MV-4-11 (cell line): Measurements from ENCODE around the gene PHAF1.
A peak's percentile ranks its signal among the peaks of the same experiment; 100 is the strongest.
"Not testable (repeated sequence)": the region's sequence is repeated elsewhere in the genome, so short reads cannot be mapped to it uniquely, and the experiment has no call there.

Experiments
- DNase-seq: peaks from one replicate; lab custom pipeline; 2025; lab: John Stamatoyannopoulos, UW

The PHAF1 gene

GRCh38 chr16:67105246-67105645, 4.5 kb upstream of the PHAF1 start:
- peak; percentile 66 for DNase-seq

- DNase-seq: no peak
These were observed 3.9 kb upstream of the PHAF1 start for GRCh38 chr16:67105881-67106280.

- DNase-seq: no peak
These were observed 1.3 kb upstream of the PHAF1 start for GRCh38 chr16:67108489-67108888.

- no peak for DNase-seq
These were observed 772 bp upstream of the PHAF1 start for GRCh38 chr16:67108931-67109406.

- peak; percentile 23 for DNase-seq
These were observed 2.3 kb downstream of the PHAF1 start for GRCh38 chr16:67111951-67112444.

- no peak for DNase-seq
These were observed 3.1 kb downstream of the PHAF1 start for GRCh38 chr16:67112591-67113399.

- DNase-seq: no peak
These were observed 5.1 kb downstream of the PHAF1 start for GRCh38 chr16:67114793-67115192.

GRCh38 chr16:67115639-67116038, 5.9 kb downstream of the PHAF1 start:
- DNase-seq: no peak

GRCh38 chr16:67116388-67117311, 6.9 kb downstream of the PHAF1 start:
- DNase-seq: peak; percentile 60

- no peak for DNase-seq
These were observed 8.0 kb downstream of the PHAF1 start for GRCh38 chr16:67117716-67118115.

- DNase-seq: no peak
These were observed 10.3 kb downstream of the PHAF1 start for GRCh38 chr16:67120025-67120424.

GRCh38 chr16:67122799-67123198, 13.1 kb downstream of the PHAF1 start:
- DNase-seq: not testable (repeated sequence)

- DNase-seq: no peak
These were observed 18.7 kb downstream of the PHAF1 start for GRCh38 chr16:67128417-67128816.

- DNase-seq: no peak
These were observed 19.1 kb downstream of the PHAF1 start for GRCh38 chr16:67128887-67129286.

- no peak for DNase-seq
These were observed 19.7 kb downstream of the PHAF1 start for GRCh38 chr16:67129422-67129821.

GRCh38 chr16:67137605-67138004, 27.9 kb downstream of the PHAF1 start:
- no peak for DNase-seq

- no peak for DNase-seq
These were observed 31.6 kb downstream of the PHAF1 start for GRCh38 chr16:67141391-67141790.

GRCh38 chr16:67142342-67142741, 32.6 kb downstream of the PHAF1 start:
- DNase-seq: no peak

GRCh38 chr16:67144943-67145342, 35.2 kb downstream of the PHAF1 start:
- no peak for DNase-seq

GRCh38 chr16:67145746-67146145, 36.0 kb downstream of the PHAF1 start:
- DNase-seq: no peak

GRCh38 chr16:67146523-67147357, 37.0 kb downstream of the PHAF1 start:
- no peak for DNase-seq
